NOMO-1 treated with DMSO at 0.1 percent for 48 hours (cell line): ENCODE measurements around the gene INF2.

Experiments
- DNase-seq: peaks from one replicate; lab custom pipeline; 2025; ENCODE audit not compliant: unreplicated experiment; lab: John Stamatoyannopoulos, UW

INF2 gene

DNA sequence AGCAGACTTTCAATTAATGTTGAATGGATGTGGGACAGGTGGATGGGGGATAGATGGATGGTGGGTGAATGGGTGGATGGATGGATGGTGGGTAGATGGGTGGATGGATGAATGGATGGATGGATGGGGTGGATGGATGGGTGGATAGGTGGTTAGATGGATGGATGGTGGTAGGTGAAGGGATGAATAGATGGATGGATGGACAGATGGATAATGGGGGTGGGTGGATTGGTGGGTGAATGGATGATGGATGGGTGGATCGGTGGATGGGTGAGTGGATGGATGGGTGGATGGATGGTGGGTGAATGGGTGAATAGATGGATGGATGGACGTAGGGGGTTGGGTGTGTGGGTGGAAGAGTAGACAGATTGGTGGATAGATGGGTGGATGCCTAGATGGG, 14.0 kb upstream of the INF2 start:
- DNase-seq = no peak

DNA sequence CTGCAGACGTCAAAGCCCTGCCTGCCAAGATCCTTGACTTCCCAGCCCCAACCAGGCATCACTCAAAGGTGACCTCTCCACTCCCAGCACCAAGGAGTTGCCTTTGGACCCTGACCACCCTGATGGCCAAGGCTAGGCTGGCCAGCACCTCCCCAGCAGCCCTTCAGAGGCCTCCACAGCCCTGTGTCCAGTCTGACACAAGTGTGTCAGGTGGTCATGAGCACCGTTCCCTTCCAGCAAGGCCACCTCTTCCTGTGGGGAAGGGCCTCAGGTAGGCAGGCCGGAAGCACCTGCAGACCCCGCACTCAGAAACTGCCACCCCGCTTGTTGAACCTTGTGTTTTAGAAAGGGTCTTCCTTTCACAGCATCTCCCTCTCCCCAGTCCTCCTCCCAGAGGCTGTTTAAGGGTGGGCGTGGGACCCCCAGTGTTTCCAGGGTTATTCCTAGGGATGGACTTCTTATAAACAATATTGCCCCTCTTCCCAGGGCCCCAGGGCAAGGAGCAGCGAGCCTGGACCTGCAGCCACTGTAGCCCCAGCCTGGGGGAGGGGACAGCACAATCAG, 13.2 kb upstream of the INF2 start:
- DNase-seq = no peak

DNA sequence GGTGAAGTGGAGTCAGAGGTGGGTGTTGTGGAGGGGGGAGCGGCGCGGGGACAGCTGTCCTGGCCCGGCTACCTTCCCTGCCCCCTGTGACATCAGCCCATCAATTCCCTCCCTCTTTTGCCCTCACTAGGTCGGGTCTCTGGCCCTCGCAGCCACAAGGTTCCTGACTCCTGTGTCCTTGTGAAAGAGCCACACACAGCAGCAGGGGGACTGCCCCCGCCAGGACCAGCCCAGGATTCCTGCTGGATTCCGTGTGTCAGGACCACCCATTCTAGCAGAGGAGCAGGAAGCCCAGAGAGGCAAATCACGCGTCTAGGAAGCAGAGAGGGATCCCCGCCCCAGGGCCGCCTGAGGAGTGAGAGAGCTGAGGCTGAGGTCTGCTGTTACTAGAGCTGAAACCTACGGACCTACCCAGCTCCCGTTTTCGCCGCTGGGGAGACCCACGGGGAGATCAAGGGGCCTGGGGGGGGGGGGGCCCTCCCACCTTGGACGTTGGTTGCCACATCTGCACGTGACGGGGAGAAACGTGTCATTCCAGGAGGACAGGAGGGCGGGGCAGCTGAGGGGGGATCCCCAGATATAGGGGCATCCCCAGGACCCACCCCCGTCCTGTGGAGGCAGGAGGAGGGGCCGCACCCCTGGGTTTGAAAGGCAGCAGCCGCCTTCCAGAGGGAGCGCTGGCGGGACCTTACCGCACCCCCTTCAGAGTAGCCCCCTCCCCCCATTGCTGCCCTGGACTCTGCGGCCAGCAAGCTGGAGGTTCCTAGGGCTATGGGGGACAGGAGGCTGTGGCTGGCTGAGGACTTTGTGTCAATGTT, 12.5 kb upstream of the INF2 start:
- DNase-seq = no peak

DNA sequence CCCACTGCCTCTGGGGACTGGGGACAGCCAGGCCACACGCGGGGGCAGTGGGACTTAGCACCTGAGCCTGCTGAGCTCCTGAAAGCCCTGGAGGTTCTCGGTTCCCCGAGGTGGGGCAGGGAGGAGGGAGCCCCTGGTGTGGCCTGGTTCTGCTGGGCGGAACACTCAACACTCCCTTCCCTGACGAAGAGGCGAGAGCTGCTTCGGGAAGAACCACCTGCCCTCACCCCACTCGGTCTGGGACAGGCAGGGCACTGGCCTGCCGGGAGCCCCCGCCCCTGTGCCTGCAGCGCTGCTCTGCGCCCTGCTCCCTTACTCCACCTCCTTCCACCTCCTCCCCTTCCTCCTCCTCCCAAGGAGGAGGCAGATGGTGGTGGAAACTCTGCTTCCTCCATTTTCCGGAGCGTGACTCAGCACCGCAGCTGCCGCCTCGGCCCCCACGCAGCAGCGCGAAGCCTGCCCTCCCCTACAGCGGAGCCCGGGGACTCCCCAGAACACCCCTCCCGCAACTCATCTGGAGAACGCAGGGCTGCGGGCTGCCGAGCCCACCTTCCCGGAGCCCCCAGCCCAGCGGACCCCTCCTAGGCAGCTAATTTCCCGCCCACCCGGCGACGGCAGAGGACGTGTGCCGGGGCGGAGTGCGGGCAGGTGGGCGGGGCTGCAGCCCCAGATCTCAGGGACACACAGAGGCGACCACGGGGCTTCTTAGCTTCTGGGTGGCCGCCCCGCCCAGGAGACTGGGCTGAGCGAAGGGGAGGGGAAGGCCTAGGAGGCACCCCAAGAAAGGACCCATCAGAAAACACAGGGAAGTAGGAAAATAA, 11.7 kb upstream of the INF2 start:
- DNase-seq = peak; percentile 81

GRCh38 chr14:104678346-104678745, 11.1 kb upstream of the INF2 start:
- DNase-seq = no peak

DNA sequence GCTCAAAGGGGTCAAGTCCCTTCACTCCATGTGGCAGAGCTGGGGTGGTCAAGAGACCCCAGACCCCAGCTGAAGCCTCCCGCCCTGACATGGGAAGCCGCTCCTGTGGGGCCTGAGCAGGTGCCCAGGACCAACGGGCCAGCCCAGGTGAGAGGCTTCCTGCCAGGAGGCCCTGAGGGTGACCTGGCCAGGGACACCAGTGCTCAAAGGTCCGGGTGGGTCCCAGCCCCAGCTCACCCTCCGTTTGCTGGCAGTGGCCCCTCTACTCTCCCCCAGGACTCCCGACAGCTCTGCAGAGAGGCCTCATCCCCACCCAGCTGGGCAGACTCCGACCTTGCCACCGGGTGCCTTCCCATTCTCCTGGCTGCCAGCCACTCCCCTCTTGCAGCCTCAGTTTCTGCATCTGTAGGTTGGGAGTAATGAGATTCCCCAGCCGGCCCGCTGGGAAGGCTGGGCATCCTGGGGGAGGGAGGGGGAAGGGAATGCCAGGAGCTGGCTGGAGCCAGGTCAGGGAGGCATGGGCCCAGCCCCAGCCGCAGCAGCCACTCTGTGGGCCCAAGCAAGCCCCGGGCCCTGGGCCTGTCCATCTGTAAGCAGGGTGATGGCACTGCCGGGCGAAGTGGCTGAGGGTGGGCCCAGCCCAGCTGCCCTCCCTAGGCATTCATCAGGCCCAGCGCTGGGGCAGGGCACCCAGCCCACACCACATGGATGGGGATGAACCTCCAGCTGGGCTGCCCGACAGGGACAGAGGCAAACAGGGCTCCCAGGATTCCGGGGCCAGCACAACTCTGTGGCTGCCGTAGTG, 10.3 kb upstream of the INF2 start:
- DNase-seq = no peak

GRCh38 chr14:104680056-104680805, 9.2 kb upstream of the INF2 start:
- no peak for DNase-seq

GRCh38 chr14:104680806-104681688, 8.4 kb upstream of the INF2 start:
- DNase-seq = peak; percentile 41

DNA sequence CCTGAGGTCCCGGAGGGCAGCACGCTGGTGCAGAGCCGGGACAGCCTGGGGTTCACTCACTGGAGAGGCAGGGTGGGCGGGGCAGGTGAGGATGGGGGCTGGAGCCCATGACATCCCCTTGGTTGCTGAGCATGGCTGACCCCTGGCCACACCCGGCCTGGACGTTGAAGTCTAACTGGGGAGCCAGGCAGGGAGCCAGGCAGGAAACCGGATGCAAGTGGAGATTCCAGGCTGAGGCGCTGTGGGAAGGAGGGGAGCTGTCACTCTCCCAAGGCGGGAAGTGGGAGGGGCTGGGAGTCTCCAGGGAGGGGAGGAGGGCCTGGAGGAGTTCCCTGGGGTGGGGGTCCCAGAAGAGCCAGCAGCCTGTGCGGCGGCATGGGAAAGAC, 7.7 kb upstream of the INF2 start:
- DNase-seq = no peak

- DNase-seq = no peak
These were observed 7.3 kb upstream of the INF2 start for GRCh38 chr14:104682107-104682593.

GRCh38 chr14:104683653-104684448, 5.6 kb upstream of the INF2 start:
- DNase-seq = no peak

DNA sequence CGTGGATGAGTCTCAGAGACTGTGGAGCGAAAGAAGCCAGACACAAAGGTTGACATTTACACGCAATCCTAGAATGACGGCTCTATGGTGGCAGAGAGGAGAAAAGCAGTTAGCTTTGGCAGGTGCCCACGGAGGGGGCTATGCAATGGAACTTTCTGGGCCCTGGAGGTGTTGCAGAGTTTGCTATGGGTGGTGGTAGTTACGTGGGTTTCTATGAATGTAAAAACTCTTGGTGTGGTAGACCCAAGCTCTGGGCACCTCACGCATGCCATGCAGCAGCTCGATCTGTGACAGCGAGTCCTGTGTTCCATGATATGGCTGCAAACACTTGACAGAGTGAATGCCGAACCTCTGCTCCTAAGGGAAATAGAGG, 5.0 kb upstream of the INF2 start:
- DNase-seq = no peak

DNA sequence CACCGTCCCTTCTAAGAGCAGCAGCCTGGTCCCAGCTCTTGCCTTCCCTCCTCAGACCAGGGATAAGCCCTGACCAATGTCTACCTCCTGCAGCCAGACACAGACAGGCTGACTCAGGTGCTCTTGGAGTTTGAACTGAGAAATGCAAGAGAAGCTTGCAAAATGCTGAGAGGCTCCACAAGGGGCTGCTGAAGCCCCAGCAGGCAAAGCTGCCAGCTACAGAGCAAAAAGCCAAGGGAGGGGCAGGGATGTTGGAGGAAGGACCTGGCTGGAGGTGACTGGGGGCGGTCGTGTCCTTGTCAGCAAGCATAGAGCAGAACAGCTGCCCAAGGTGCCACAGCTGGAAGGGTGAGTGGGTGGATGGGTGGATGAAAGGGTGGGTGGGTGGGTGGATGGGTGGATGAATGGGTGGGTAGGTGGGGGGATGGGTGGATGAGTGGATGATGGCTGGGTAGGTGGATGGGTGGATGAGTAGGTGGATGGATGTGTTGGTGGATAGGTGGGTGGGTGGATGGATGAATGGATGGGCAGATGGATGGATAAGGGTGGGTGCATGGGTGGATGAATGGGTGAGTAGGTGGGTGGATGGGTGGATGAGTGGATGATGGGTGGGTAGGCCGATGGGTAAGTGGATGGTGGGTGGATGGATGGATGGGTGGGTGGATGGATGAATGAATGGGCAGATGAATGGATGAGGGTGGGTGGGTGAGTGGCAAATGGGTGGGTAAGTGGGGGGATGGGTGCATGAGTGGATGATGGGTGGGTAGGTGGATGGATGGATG, 4.0 kb upstream of the INF2 start:
- no peak for DNase-seq

DNA sequence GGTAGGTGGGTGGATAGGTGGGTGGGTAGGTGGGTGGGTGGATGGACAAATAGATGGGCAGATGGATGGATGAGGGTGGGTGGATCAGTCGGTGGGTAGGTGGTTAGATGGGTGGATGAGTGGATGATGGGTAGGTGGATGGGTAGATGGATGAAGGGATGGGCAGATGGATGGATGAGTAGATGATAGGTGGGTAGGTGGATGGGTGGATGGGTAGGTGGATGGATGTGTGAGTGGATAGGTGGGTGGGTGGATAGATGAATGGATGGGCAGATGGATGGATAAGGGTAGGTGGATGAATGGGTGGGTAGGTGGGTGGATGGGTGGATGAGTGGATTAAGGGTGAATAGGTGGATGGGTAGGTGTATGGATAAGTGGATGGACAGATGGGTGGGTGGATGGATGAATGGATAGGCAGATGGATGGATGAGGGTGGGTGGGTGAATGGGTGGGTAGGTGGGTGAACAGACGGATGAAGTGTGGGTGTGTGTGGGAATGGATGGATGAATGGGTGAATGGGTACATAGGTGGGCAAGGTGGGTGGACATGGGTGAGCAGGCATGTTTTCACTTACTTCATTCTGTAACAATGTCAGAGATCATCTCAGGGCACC, 3.3 kb upstream of the INF2 start:
- DNase-seq = no peak

DNA sequence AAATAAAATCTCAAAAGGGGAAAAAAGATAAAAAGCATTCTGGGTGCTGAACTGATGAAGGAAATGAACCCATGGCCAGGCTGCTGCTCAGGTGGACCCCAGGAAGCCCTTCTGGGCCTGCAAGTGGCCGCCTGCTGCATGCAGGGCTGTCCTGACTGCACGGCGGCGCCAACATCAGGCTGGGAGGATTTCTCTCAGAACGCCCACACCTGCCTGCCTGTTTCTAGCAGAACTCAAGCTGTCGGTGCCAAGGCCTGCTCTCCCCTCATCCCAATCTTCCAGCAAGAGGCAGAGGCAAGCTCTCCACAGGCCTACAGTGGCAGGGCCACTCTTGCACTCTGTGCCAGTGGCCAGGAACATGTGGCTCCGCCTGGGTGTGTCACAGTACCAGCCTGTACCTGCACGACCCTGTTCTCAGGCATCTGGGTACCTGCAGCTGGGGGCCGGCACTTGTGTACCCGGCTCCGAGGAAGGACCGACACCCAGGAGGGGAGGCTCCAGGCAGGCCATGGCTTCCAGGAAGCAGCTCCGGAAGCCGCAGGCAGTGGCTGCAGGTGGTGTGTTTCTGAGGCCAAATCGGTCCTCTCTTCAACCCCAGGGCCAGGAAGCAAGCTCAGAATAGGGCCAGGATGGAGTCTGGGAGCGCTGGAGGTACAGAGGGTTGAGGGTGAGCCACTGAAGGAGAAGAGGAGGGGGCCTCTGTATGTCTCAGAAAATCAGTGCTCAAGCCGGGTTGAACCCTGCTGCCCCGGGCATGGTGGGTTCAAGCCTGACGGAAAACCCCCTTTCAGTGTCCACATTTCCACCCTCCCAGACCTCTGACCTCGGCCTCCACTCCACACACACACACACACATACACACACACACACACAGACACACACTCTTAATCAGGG, 2.5 kb upstream of the INF2 start:
- DNase-seq = no peak
